Jurkat, Clone E6-1 (cell line): Measurements from ENCODE around the gene CREG1.
"Not testable (repeated sequence)": the region's sequence is repeated elsewhere in the genome, so short reads cannot be mapped to it uniquely, and the experiment has no call there.

Source experiments
- DNase-seq: peaks from one replicate; pipeline ENCODE4 v3.0.0-alpha.2; 2011; ENCODE audit warnings: low read depth, low spot score
- H3K4me3 ChIP-seq: 2 replicates; pipeline ENCODE4 v1.5.1; 2011; ENCODE audit warnings: mild to moderate bottlenecking, low read length, control low read depth, moderate library complexity

CREG1 gene

GRCh38 chr1:167566766-167567165 lies 13.2 kb upstream of the CREG1 start:
- no peak for DNase-seq
- no peak overlapping the region for H3K4me3 ChIP-seq

- H3K4me3 ChIP-seq = no peak overlapping the region
- DNase-seq = no peak
Observed at GRCh38 chr1:167565922-167566321, 12.4 kb upstream of the CREG1 start.

- DNase-seq = no peak
- no peak overlapping the region for H3K4me3 ChIP-seq
Observed at GRCh38 chr1:167564612-167565270, 11.2 kb upstream of the CREG1 start.

GRCh38 chr1:167563579-167564246 lies 10.2 kb upstream of the CREG1 start:
- no peak for DNase-seq
- no peak overlapping the region for H3K4me3 ChIP-seq

GRCh38 chr1:167562702-167563101 lies 9.1 kb upstream of the CREG1 start:
- no peak overlapping the region for H3K4me3 ChIP-seq
- no peak for DNase-seq

GRCh38 chr1:167561753-167562152 lies 8.2 kb upstream of the CREG1 start:
- no peak overlapping the region for H3K4me3 ChIP-seq
- DNase-seq = no peak

- DNase-seq = peak; percentile 79
Observed at GRCh38 chr1:167555971-167556714, 2.6 kb upstream of the CREG1 start.

GRCh38 chr1:167555072-167555471 lies 1.5 kb upstream of the CREG1 start:
- not testable (repeated sequence) for DNase-seq, H3K4me3 ChIP-seq

More at GRCh38 chr1:167555971-167556714, 2.6 kb upstream of the CREG1 start:
- no peak overlapping the region for H3K4me3 ChIP-seq

- no peak for DNase-seq
Observed at GRCh38 chr1:167554028-167554779, 642 bp upstream of the CREG1 start.

GRCh38 chr1:167551362-167551761 lies 2.2 kb downstream of the CREG1 start:
- H3K4me3 ChIP-seq = no peak overlapping the region
- DNase-seq = no peak

More at GRCh38 chr1:167554028-167554779, 642 bp upstream of the CREG1 start:
- peak overlapping the region; percentile 57 for H3K4me3 ChIP-seq

GRCh38 chr1:167548059-167548932 lies 5.3 kb downstream of the CREG1 start:
- DNase-seq = no peak
- no peak overlapping the region for H3K4me3 ChIP-seq

- H3K4me3 ChIP-seq = no peak overlapping the region
- no peak for DNase-seq
Observed at GRCh38 chr1:167546935-167547334, 6.6 kb downstream of the CREG1 start.

- H3K4me3 ChIP-seq = no peak overlapping the region
- DNase-seq = no peak
Observed at GRCh38 chr1:167545349-167545748, 8.2 kb downstream of the CREG1 start.

- peak; percentile 58 for DNase-seq
- H3K4me3 ChIP-seq = no peak overlapping the region
Observed at GRCh38 chr1:167544447-167545093, 9.0 kb downstream of the CREG1 start.

GRCh38 chr1:167543199-167543990 lies 10.2 kb downstream of the CREG1 start:
- no peak overlapping the region for H3K4me3 ChIP-seq
- DNase-seq = no peak

- DNase-seq = no peak
Observed at GRCh38 chr1:167542109-167543032, 11.2 kb downstream of the CREG1 start.

More at GRCh38 chr1:167542109-167543032, 11.2 kb downstream of the CREG1 start:
- no peak overlapping the region for H3K4me3 ChIP-seq
